AG04449 (cell line): ENCODE results near the gene PTPRQ.

ENCODE experiments used
- CTCF ChIA-PET: fragments of 350-600 bp; formaldehyde crosslinking; extraction: SDS; loops from one replicate; lab custom pipeline; 2021; ENCODE audit warnings: antibody characterized with exemption; lab: Yijun Ruan, JAX
- POLR2A ChIA-PET: fragments of 400-600, 350-600 bp; formaldehyde crosslinking; extraction: SDS; loops from one replicate; lab custom pipeline; 2020; ENCODE audit warnings: antibody characterized with exemption, inconsistent platforms; lab: Yijun Ruan, JAX
- DNase-seq: peaks from one replicate; pipeline ENCODE4 v3.0.0-alpha.2; 2010; ENCODE audit warnings: low read depth, low spot score
- H3K4me3 ChIP-seq: 2 replicates; pipeline ENCODE4 v1.5.1; 2011; ENCODE audit warnings: low read depth, mild to moderate bottlenecking, control low read depth, low read length
- CTCF ChIP-seq: IDR thresholded peaks from one replicate; pipeline ENCODE4 v1.5.1; 2011; ENCODE audit warnings: mild to moderate bottlenecking, moderate library complexity, low read length, control low read depth, inconsistent platforms; ENCODE audit not compliant: insufficient read depth; ENCODE audit errors: missing control alignments

The PTPRQ gene

GRCh38 chr12:80714055-80714454 lies 270.0 kb downstream of the PTPRQ start:
- no peak overlapping the region for H3K4me3 ChIP-seq
- no peak for TF ChIP-seq CTCF
- no peak for DNase-seq
- ChIA-PET CTCF (no interaction called here), POLR2A (no interaction called here)

DNA sequence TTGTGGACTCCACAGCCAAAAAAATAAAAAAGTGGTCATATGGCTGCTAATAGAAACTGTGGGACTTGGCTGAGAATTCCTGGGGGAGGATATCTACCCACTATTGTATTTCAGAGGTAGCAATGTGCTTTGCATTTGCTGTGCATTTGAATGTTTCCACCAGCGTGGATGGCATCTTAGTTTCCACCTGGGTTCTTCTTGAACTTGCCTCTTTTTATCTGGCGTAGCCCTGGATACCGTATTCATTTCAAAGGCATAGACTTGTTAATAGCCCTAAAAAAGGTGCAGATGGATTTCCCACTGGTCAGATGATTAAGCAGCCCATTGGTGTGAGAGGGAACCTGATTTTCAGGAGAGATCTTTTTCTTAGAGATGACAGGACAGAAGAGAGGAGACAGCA lies 270.8 kb downstream of the PTPRQ start:
- CTCF ChIA-PET: no interaction called here
- TF ChIP-seq CTCF: no peak
- POLR2A ChIA-PET: no interaction called here
- no peak overlapping the region for H3K4me3 ChIP-seq
- no peak for DNase-seq

GRCh38 chr12:80715713-80716249 lies 271.7 kb downstream of the PTPRQ start:
- DNase-seq: no peak
- ChIA-PET POLR2A (no interaction called here), CTCF (interaction anchor here (1.1 kb wide), 1 partner anchor 13 kb away, joined by 3 read pairs; no protein-coding TSS in a partner anchor)
- no peak overlapping the region for H3K4me3 ChIP-seq
- no peak for TF ChIP-seq CTCF

DNA sequence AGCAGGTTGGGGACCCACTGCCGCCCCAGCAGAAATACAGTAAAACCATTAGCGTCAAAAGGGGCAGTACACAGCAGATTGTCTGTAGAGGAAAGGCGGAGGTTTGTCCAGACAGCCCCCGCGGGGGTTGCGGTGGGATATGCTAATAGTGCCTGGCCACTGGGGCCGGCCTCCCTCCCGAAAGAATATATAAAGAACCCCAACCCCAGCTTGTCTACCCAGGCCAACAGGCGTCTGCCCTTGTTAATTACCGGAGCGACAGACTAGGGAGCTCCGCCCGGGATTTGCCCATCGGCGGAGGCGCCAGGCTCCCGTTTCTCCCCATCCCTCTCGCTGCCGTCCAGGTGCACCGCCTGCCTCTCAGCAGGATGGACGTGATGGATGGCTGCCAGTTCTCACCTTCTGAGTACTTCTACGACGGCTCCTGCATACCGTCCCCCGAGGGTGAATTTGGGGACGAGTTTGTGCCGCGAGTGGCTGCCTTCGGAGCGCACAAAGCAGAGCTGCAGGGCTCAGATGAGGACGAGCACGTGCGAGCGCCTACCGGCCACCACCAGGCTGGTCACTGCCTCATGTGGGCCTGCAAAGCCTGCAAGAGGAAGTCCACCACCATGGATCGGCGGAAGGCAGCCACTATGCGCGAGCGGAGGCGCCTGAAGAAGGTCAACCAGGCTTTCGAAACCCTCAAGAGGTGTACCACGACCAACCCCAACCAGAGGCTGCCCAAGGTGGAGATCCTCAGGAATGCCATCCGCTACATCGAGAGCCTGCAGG lies 272.8 kb downstream of the PTPRQ start, which contains the start of gene MYF5:
MYF5 (plus strand) TSS at position 217 of the 774 bp plus-strand sequence; CDS start at position 369, 152 bp downstream.
- ChIA-PET POLR2A (no interaction called here), CTCF (no interaction called here)
- no peak for DNase-seq
- H3K4me3 ChIP-seq: no peak within 1 kb of the TSS
- TF ChIP-seq CTCF: no peak

DNA sequence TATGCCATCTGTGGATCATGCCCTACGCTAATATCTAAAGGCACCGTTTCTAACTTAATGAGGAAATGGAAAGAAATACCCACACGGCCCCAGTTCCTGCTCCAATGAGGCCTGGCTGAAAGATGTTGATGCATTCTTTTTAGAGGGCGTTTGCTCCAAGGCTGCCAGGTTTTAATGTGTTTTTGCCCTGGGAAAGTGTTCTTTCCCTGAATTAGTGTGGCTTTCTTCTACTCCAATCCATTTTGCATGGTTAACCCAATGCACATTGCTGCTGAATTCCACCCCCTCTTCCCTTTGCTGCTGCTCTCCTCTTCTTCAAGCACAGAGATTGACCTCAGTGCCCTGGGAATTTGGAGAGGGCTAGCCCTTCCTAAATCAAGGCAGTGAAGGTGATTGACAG lies 273.8 kb downstream of the PTPRQ start:
- TF ChIP-seq CTCF: no peak
- CTCF ChIA-PET: no interaction called here
- H3K4me3 ChIP-seq: no peak overlapping the region
- no peak for DNase-seq
- POLR2A ChIA-PET: no interaction called here

DNA sequence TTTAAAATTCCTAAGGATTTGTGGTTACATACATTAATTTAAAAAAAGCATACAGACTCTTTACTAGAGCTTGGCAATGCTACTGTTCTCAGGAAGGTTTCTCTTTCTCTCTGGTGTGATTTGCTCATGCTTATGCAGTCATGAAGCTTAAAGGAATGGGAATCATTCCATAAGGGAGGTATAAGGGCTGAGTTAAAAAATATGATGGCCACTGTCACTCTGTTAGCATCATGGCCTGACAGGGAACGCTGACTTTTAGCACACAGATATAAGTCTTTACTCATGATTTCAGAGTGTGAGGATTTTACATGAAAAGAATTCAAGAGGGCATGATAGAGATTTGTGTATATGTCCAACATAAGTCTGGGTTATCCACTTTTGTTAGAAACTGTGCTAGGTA lies 276.5 kb downstream of the PTPRQ start:
- ChIA-PET POLR2A (no interaction called here), CTCF (no interaction called here)
- no peak for DNase-seq
- H3K4me3 ChIP-seq: no peak overlapping the region
- TF ChIP-seq CTCF: no peak
